Keratinocyte (primary cell): Measurements from ENCODE around the gene WDR70. TPM values are rescaled to one million over a fixed set of nuclear protein-coding genes. Genes with fewer than 3 reads are reported as not detected.

Source experiments
- DNase-seq: peaks from one replicate; pipeline ENCODE4 v3.0.0-alpha.2; 2011; ENCODE audit warnings: low read depth, missing footprints, low spot score
- FAIRE-seq: peaks from 2 replicates; lab custom pipeline; 2011; peaks lifted over from hg19 to GRCh38; lab: Jason Lieb, UNC
- H2AFZ ChIP-seq: 2 replicates; pipeline ENCODE4 v1.6.0; 2012; ENCODE audit warnings: low read length, control low read depth, inconsistent platforms; ENCODE audit not compliant: control insufficient read depth
- H3K27ac ChIP-seq: 2 replicates; pipeline ENCODE4 v1.5.1; 2011; ENCODE audit warnings: low read length; ENCODE audit not compliant: control insufficient read depth, insufficient read depth
- H3K27me3 ChIP-seq: 3 replicates; pipeline ENCODE4 v1.6.0; 2011; ENCODE audit warnings: low read length; ENCODE audit not compliant: control insufficient read depth, insufficient read depth; ENCODE audit errors: extremely low read depth
- H3K36me3 ChIP-seq, 2 experiments: 2 replicates in 1 of 2; 3 replicates in 1 of 2; pipeline ENCODE4 v1.5.1; 2011; ENCODE audit warnings: low read length in 2 of 2, mild to moderate bottlenecking in 1 of 2; ENCODE audit not compliant: control insufficient read depth in 2 of 2, insufficient read depth in 2 of 2; ENCODE audit errors: extremely low read depth in 1 of 2
- H3K4me1 ChIP-seq: 3 replicates; pipeline ENCODE4 v1.5.1; 2011; ENCODE audit warnings: low read length; ENCODE audit not compliant: control insufficient read depth, insufficient read depth; ENCODE audit errors: extremely low read depth
- H3K4me2 ChIP-seq: 3 replicates; pipeline ENCODE4 v1.6.0; 2011; ENCODE audit warnings: low read depth, low read length; ENCODE audit not compliant: control insufficient read depth, insufficient read depth; ENCODE audit errors: extremely low read depth
- H3K4me3 ChIP-seq, 3 experiments: fragments of 200-600 bp in 1 of 3; sonication (generic) in 1 of 3; 2 replicates in 2 of 3; 3 replicates in 1 of 3; pipeline ENCODE4 v1.5.1; 2011 to 2016; ENCODE audit warnings: low read length in 3 of 3, mild to moderate bottlenecking in 3 of 3, control low read depth in 2 of 3, inconsistent platforms in 1 of 3, low read depth in 1 of 3, mixed read lengths in 1 of 3, mixed run types in 1 of 3, moderate library complexity in 1 of 3; ENCODE audit not compliant: control insufficient read depth in 2 of 3, insufficient read depth in 2 of 3; ENCODE audit errors: extremely low read depth in 1 of 3
- H3K79me2 ChIP-seq: 2 replicates; pipeline ENCODE4 v1.6.0; 2012; ENCODE audit warnings: low read length; ENCODE audit not compliant: control insufficient read depth, insufficient read depth
- H3K9ac ChIP-seq: 3 replicates; pipeline ENCODE4 v1.6.0; 2011; ENCODE audit warnings: low read length; ENCODE audit not compliant: control insufficient read depth, insufficient read depth; ENCODE audit errors: extremely low read depth
- H3K9me1 ChIP-seq: 3 replicates; pipeline ENCODE4 v1.6.0; 2011; ENCODE audit warnings: low read length; ENCODE audit not compliant: control insufficient read depth, insufficient read depth; ENCODE audit errors: extremely low read depth
- H3K9me3 ChIP-seq: 2 replicates; pipeline ENCODE4 v1.5.1; 2012; ENCODE audit warnings: low read depth, low read length; ENCODE audit not compliant: control insufficient read depth
- H4K20me1 ChIP-seq: 3 replicates; pipeline ENCODE4 v1.6.0; 2011; ENCODE audit warnings: low read length; ENCODE audit not compliant: control insufficient read depth, insufficient read depth; ENCODE audit errors: extremely low read depth
- CTCF ChIP-seq, 3 experiments: IDR thresholded peaks in 1 of 3; conservative IDR thresholded peaks in 1 of 3; optimal IDR thresholded peaks in 1 of 3; 2 replicates in 2 of 3; 3 replicates in 1 of 3; pipeline versions ENCODE3 to v1.5.1; 2011; ENCODE audit warnings: low read length in 3 of 3, mild to moderate bottlenecking in 3 of 3, moderate library complexity in 2 of 3, control low read depth in 1 of 3, inconsistent platforms in 1 of 3; ENCODE audit not compliant: insufficient read depth in 2 of 3; ENCODE audit errors: extremely low read depth in 1 of 3
- EZH2 ChIP-seq: IDR thresholded peaks from one replicate; pipeline ENCODE4 v1.6.1; 2012; ENCODE audit warnings: inconsistent platforms, mild to moderate bottlenecking, low read length, moderate library complexity
- dilution Hi-C: fragments of 300-500 bp; cut with MboI; formaldehyde crosslinking; loops from one replicate; pipeline ENCODE4 v1.7.0; 2020; ENCODE audit warnings: low sequenced_read_pairs; ENCODE audit not compliant: extremely low pct_ligation_motif_present
- polyA plus RNA-seq, 5 experiments: library from polyadenylated mRNA; depleted of rRNA in 3 of 5; stranded (reverse) in 3 of 5; stranded (forward) in 1 of 5; unstranded in 1 of 5; fragments of >200 nt; gene quantifications; 1 replicate in 1 of 5; 2 replicates in 3 of 5; 3 replicates in 1 of 5; pipeline versions ENCODE4 v1.2.1 to v1.2.3, GENCODE V29; 2011 to 2012; ENCODE audit warnings: missing spikeins in 2 of 5, low read depth in 1 of 5, low replicate concordance in 1 of 5

Gene WDR70
- polyA plus RNA-seq, 1 donor (not counting 4 experiments of a cell fraction or from before 2014, with no cell fraction given): 25.1 TPM

- Histone ChIP-seq H2AFZ (no peak overlapping the region), H3K36me3 (no peaks in the 10 kb centered on the region), H3K4me1 (peaks cover 35% of the 10 kb centered on the region), H3K27me3 (no peaks in the 10 kb centered on the region), H3K9ac (no peak overlapping the region), H3K4me2 (no peak overlapping the region), H3K9me3 (no peaks in the 10 kb centered on the region), H3K9me1 (peaks cover 2% of the 10 kb centered on the region), H4K20me1 (no peaks in the 10 kb centered on the region), H3K79me2 (no peaks in the 10 kb centered on the region), H3K4me3 (no peak overlapping the region), H3K27ac (no peak overlapping the region)
- DNase-seq: no peak
- TF ChIP-seq EZH2 (no peak), CTCF (optimal IDR thresholded peaks at IDR 0.05 in 1 of 3, IDR thresholded peaks at IDR 0.05 in 1 of 3, conservative IDR thresholded peaks at IDR 0.05 in 1 of 3; ENCODE audit: extremely low read depth in 1 of 3, insufficient read depth in 2 of 3, low read length in 3 of 3) (no peak)
- dilution Hi-C loops: no loop called here
- FAIRE-seq: no peak
Measured at GRCh38 chr5:37767961-37768360, 388.8 kb downstream of the WDR70 start.

DNA sequence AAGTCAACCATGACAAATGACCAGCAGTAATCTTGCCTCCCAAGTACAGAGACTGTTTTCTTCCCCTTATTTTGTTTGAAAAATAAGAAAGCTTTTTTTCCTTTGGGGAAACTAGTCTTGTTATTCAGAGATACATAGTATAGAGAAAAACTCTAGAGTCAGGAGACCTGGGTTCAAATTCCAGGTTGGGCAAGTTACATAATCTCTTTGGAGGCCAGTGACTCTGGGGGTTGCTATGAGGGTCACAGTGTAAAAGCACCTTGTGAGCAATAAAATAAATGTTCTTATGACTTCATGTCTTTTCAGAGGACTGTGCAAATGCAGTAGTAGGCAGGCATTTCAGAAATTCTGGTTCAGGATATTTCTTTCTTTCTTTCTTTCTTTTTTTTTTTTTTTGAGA is 389.3 kb downstream of the WDR70 start:
- Histone ChIP-seq H3K79me2 (no peaks in the 10 kb centered on the region), H3K4me3 (no peak overlapping the region), H4K20me1 (no peaks in the 10 kb centered on the region), H3K4me1 (peaks cover 35% of the 10 kb centered on the region), H3K27ac (no peak overlapping the region), H3K9me1 (peaks cover 2% of the 10 kb centered on the region), H3K9ac (no peak overlapping the region), H3K4me2 (no peak overlapping the region), H3K36me3 (no peaks in the 10 kb centered on the region), H3K27me3 (no peaks in the 10 kb centered on the region), H2AFZ (no peak overlapping the region), H3K9me3 (no peaks in the 10 kb centered on the region)
- dilution Hi-C loops: no loop called here
- no peak for TF ChIP-seq EZH2
- TF ChIP-seq CTCF (optimal IDR thresholded peaks at IDR 0.05 in 1 of 3, IDR thresholded peaks at IDR 0.05 in 1 of 3, conservative IDR thresholded peaks at IDR 0.05 in 1 of 3; ENCODE audit: extremely low read depth in 1 of 3, insufficient read depth in 2 of 3, low read length in 3 of 3): no peak
- FAIRE-seq: no peak
- no peak for DNase-seq
